ENCODE results near the gene FYB1.

FYB1 gene

DNA sequence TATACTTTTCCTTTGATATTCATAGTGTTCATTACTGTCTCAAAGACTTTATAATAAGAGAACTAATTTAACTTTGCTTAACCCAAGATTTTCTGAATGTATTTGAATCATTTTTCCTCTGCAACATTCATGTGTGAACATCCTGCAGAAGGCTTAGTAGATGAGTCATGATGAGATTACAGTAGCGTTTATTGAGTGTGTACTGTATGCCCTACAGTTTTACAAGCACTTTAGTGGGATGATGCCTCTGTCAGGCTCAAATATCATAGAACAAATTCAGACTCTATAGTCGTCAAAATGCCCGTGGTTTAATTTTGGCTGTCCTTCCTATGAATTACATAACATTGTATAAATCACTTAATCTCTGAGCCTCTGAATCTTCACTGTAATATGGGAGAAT is 41.2 kb downstream of the FYB1 start:
- Mint-ChIP-seq H3K36me3 (ENCODE audit: low read depth) (peaks cover 48% of the 10 kb centered on the region), H3K4me1 (ENCODE audit: low read depth) (peaks cover 92% of the 10 kb centered on the region), H3K27ac (peak overlapping the region; percentile 81), H3K4me3 (peak overlapping the region; percentile 65), H3K9me3 (peaks cover 8% of the 10 kb centered on the region), H3K27me3 (ENCODE audit: low read depth) (no peaks in the 10 kb centered on the region)
- no peak for DNase-seq (ENCODE audit: low spot score)

DNA sequence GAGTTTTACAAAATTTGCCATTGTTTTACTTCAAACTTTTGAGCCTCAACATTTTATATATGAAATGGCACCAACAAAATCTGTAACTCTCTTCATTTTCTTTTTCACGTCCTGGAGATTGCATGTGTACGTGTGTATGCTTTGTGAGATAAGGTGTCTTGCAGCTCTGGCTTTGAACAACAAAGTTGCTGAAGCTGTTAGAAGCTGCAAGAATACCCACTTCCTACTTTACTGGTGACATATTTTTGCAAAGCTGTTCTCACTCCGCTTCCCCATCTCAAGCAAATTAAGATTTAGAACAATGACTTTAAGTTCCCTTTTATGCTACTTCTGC is 41.8 kb downstream of the FYB1 start:
- Mint-ChIP-seq H3K36me3 (ENCODE audit: low read depth) (peaks cover 52% of the 10 kb centered on the region), H3K27me3 (ENCODE audit: low read depth) (no peaks in the 10 kb centered on the region)

DNA sequence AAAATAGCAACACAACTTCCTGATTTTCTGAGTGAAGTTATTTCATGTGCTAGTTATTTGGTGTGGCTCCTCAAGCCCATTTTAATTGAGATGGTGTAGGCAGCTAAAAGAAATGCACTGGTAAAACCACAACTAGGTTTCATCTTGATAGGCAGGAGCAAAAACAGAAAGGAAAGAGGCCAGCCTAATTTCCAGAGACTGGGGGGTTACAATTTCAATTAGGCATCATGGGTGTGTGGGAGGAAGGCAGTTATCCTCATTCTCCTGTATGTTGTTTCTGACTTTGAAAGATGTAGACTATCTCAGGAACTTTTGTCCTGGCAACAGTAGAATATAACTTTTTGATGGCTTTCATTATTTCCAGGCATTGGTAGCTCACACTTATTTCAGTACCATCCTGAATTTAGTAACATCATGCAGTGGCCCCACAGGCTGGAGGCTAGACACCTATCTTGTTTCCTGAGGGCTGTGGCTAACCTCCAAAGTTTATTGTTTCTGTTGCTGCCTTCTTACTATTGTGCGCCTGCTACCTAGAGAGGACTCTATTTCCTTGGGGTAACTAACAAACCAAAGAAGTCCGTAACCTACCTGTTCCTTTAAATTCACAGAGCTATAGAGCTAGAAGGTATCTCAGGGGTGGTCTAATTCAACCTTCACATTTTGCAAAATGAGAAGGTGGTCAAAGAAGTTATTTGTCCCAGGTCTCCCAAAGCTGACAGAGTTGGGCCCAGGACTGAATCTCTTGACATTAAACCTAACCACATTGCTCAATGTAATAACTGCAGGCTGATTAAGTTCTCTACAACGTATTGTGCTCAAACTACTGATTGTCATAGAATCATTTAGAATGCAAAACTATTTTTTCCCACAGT is 42.4 kb downstream of the FYB1 start:
- Mint-ChIP-seq H3K9me3 (peaks cover 15% of the 10 kb centered on the region), H3K4me1 (ENCODE audit: low read depth) (peaks cover 86% of the 10 kb centered on the region), H3K27ac (peak overlapping the region; percentile 81), H3K27me3 (ENCODE audit: low read depth) (no peaks in the 10 kb centered on the region), H3K36me3 (ENCODE audit: low read depth) (peaks cover 52% of the 10 kb centered on the region), H3K4me3 (peak overlapping the region; percentile 65)
- peak; percentile 80 for DNase-seq (ENCODE audit: low spot score)

More for the DNA sequence above, 41.8 kb downstream of the FYB1 start:
- Mint-ChIP-seq H3K4me3 (peak overlapping the region; percentile 65), H3K4me1 (ENCODE audit: low read depth) (peaks cover 90% of the 10 kb centered on the region), H3K27ac (peak overlapping the region; percentile 81), H3K9me3 (peaks cover 14% of the 10 kb centered on the region)
- no peak for DNase-seq (ENCODE audit: low spot score)

DNA sequence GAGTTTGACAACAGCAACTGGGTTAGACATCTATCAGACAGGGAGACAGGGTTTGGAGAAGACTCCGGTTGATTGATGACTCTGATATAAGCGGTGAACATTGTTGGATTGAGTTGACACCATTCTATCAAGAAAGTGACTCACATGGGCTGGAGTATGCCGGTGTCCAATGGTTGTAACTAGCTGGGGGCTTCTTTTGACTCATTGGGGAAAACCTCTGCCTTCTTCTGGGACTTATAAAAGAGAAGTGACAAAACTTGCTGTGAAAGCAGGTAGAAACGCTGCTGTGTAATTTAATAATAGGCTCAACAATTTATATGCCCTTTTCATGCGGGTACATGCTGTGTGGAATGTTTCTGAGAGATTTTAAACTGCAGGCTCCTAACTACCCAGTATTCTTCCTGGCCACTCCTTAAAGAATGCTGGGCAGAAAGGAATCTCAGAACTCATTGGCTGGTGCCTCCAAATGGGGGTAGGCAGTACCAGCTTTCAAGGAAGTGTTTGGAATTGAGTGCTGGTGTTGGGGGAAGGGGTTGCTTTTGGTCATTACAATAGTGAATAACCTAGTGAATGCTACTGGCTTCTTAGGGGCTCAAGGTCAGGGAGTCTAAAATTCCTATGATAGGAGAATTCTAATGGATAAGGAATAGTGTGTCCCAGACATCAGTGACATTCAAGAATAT is 43.9 kb downstream of the FYB1 start:
- Mint-ChIP-seq H3K4me1 (ENCODE audit: low read depth) (peaks cover 86% of the 10 kb centered on the region), H3K27me3 (ENCODE audit: low read depth) (no peaks in the 10 kb centered on the region), H3K9me3 (peaks cover 19% of the 10 kb centered on the region), H3K4me3 (peak overlapping the region; percentile 66), H3K36me3 (ENCODE audit: low read depth) (peaks cover 59% of the 10 kb centered on the region), H3K27ac (peak overlapping the region; percentile 81)
- DNase-seq (ENCODE audit: low spot score) = peak; percentile 59

DNA sequence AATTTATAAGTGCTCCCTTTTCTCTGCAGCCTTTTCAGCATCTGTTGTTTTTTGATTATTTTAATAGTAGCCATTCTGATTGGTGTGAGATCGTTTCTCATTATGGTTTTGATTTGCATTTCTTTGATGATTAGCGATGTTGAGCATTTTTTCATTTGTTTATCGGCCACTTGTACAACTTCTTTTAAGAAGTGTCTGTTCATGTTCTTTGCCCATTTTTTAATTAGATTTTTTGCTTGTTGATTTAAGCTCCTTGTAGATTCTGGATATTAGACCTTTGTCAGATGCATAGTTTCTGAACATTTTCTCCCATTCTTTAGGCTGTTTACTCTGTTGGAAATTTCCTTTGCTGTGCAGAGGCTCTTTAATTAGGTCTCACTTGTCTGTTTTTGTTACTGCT is 46.3 kb downstream of the FYB1 start:
- H3K4me3 Mint-ChIP-seq = no peak overlapping the region
- no peak for DNase-seq (ENCODE audit: low spot score)
- H3K4me1 Mint-ChIP-seq (ENCODE audit: low read depth) = peaks cover 83% of the 10 kb centered on the region
- H3K9me3 Mint-ChIP-seq = peaks cover 19% of the 10 kb centered on the region
- H3K36me3 Mint-ChIP-seq (ENCODE audit: low read depth) = peaks cover 66% of the 10 kb centered on the region
- no peaks in the 10 kb centered on the region for H3K27me3 Mint-ChIP-seq (ENCODE audit: low read depth)
- no peak overlapping the region for H3K27ac Mint-ChIP-seq

DNA sequence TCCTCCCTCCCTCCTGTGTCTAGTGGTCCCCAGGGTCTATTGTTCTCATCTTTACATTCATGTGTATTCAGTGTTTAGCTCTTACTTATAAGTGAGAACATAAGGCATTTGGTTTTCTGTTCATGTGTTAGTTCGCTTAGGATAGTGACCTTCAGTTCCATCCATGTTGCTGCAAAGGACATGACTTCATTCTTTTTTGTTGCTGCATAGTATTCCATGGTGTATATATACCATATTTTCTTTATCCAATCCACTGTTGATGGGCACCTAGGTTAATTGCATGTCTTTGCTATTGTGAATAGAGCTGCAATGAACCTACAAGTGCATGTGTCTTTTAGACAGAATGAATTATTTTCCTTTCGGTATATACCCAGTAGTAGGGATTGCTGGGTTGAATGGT is 46.8 kb downstream of the FYB1 start:
- Mint-ChIP-seq H3K27ac (no peak overlapping the region), H3K27me3 (ENCODE audit: low read depth) (no peaks in the 10 kb centered on the region), H3K9me3 (peaks cover 19% of the 10 kb centered on the region)

DNA sequence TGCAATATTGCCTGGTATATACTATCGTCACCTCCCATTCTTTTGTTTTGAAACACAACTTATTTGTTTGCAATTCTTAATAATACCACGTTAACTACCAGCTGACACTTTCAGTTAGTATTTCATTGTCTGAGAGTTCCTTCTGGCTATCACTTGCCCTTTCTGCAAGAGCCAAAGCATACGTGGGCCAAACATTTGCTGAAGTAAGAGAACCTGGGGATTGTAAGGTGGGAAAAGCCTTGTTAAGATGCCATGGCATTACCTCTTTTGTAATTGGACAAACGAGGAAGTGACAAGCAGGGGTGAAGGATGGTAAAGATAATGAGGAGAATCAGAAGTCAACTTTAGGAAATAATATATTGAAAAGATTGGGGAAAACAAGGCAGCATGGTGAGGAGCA is 47.7 kb downstream of the FYB1 start:
- Mint-ChIP-seq H3K27ac (no peak overlapping the region), H3K9me3 (peaks cover 19% of the 10 kb centered on the region), H3K4me3 (no peak overlapping the region), H3K4me1 (ENCODE audit: low read depth) (peaks cover 83% of the 10 kb centered on the region), H3K36me3 (ENCODE audit: low read depth) (peaks cover 71% of the 10 kb centered on the region), H3K27me3 (ENCODE audit: low read depth) (no peaks in the 10 kb centered on the region)
- DNase-seq (ENCODE audit: low spot score) = no peak

More for the DNA sequence above, 46.8 kb downstream of the FYB1 start:
- Mint-ChIP-seq H3K36me3 (ENCODE audit: low read depth) (peaks cover 68% of the 10 kb centered on the region), H3K4me3 (no peak overlapping the region), H3K4me1 (ENCODE audit: low read depth) (peaks cover 83% of the 10 kb centered on the region)
- no peak for DNase-seq (ENCODE audit: low spot score)

DNA sequence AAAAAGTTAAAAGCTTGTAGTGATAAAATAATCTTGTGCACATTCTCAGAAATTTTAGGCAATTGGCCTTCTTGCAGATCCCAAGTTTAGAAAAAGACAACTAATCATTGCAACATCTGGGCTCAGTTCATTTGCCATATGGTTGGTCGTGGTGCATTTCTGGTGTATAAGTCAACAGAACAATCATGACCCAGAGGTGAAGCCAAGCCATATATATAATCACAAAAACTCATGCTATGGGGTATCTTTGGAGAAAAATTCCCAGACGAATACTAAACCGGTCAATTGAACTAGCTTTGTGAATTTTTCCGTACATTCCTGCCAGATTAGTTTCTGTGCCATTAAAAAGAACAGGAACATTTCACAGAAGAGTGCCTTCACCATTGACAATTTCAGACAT is 50.3 kb downstream of the FYB1 start:
- no peak for DNase-seq (ENCODE audit: low spot score)
- Mint-ChIP-seq H3K27me3 (ENCODE audit: low read depth) (no peaks in the 10 kb centered on the region), H3K27ac (no peak overlapping the region), H3K4me1 (ENCODE audit: low read depth) (peaks cover 79% of the 10 kb centered on the region), H3K9me3 (peaks cover 30% of the 10 kb centered on the region), H3K4me3 (no peak overlapping the region), H3K36me3 (ENCODE audit: low read depth) (peaks cover 74% of the 10 kb centered on the region)

DNA sequence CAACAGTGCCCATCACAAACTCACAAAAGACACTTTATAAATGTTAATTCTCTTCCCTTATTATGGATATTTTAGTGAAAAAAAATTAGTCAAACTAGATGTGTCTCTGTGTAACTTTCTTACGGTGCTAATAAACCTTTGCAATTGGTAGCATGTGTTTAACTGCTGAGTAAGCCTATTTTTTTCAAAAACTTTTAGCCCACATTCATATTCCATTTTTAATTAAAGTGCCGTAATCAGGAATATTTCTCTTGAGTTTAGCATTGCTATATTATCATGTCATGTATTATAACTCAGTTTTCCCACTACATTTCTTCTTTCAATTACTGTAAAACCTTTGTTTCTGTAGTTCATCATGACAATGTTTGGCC is 51.4 kb downstream of the FYB1 start:
- Mint-ChIP-seq H3K27me3 (ENCODE audit: low read depth) (no peaks in the 10 kb centered on the region), H3K4me1 (ENCODE audit: low read depth) (peaks cover 79% of the 10 kb centered on the region), H3K9me3 (peaks cover 20% of the 10 kb centered on the region), H3K36me3 (ENCODE audit: low read depth) (peaks cover 66% of the 10 kb centered on the region), H3K4me3 (peak overlapping the region; percentile 64), H3K27ac (peak overlapping the region; percentile 67)
- DNase-seq (ENCODE audit: low spot score) = no peak

DNA sequence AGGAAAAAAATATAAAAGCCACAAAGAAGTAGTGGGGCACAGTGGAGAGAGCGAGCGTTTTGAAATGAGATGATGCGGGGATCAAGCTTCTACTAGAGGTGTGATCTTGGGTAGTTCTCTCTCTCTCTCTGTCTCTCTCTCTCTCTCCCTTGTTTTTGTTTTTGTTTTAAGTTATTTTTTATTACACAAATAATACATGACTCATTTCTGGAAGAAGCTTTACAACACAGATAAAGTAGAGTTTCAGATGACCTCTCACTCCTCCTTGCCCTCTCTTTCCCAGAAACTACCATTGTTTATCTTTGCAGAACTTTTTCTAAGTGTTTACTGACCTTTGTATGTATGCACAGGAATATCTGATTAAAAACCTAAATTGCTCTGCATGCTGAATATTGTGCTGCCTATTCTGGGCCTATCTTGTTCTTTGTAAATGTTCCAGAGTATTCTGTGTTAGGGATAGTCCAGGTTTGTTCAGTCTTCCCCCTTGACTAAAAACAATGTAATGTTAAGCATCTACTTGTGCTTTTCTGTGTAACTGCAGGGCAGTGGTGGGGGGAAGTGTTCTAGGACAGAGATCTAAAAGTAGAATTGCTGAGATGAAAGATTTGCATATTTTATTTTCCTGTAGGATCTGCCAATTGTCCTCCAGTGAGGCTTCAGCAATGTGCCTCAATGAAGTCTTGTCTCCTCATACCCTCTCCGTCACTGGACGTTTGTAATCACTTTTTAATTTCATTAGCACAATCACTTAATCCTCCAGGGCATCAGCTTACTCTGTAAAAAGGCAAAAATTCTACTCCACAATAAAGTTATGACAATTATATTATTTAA is 52.0 kb downstream of the FYB1 start:
- peaks cover 60% of the 10 kb centered on the region for H3K36me3 Mint-ChIP-seq (ENCODE audit: low read depth)
- H3K4me1 Mint-ChIP-seq (ENCODE audit: low read depth) = peaks cover 77% of the 10 kb centered on the region
- peak overlapping the region; percentile 64 for H3K4me3 Mint-ChIP-seq

DNA sequence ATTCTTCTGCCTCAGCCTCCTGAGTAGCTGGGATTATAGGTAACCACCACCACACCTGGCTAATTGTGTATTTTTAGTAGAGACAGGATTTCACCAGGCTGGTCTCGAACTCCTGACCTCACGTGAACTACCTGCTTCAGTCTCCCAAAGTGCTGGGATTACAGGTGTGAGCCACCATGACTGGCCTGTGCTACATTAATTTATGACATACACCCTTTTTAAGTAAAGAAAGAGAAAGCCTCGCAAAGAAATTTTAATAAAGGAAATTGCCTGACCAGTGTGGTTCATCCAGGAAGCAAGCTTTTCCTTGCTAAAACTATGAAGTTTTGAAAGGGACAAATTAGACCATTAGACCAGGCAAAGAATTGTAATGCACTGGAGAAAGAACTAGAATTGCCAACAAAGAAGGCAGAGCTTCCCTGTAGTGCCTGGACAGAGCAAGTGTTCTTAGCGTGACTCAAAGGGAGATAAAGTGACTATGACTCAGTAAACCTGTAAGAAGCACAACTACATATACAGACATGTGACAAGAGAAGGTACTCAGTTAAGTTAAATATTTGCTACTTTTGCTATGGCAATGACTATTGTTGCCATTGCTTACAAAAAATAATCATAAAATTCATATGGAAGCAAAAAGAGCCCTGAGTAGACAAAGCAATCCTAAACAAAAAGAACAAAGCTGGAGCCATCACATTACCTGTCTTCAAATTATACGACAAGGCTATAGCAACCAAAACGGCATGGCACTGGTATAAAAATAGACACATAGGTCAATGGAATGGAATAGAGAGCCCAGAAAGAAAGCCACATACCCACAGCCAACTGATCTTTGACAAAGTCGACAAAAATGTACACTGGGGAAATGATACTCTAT is 54.6 kb downstream of the FYB1 start:
- Mint-ChIP-seq H3K9me3 (peaks cover 11% of the 10 kb centered on the region), H3K36me3 (ENCODE audit: low read depth) (peaks cover 55% of the 10 kb centered on the region), H3K4me3 (peak overlapping the region; percentile 67), H3K4me1 (ENCODE audit: low read depth) (peaks cover 72% of the 10 kb centered on the region), H3K27ac (peak overlapping the region; percentile 90), H3K27me3 (ENCODE audit: low read depth) (no peaks in the 10 kb centered on the region)
- no peak for DNase-seq (ENCODE audit: low spot score)

More for the DNA sequence above, 52.0 kb downstream of the FYB1 start:
- H3K27me3 Mint-ChIP-seq (ENCODE audit: low read depth) = no peaks in the 10 kb centered on the region
- H3K27ac Mint-ChIP-seq = peak overlapping the region; percentile 67
- no peak for DNase-seq (ENCODE audit: low spot score)
- peaks cover 15% of the 10 kb centered on the region for H3K9me3 Mint-ChIP-seq

DNA sequence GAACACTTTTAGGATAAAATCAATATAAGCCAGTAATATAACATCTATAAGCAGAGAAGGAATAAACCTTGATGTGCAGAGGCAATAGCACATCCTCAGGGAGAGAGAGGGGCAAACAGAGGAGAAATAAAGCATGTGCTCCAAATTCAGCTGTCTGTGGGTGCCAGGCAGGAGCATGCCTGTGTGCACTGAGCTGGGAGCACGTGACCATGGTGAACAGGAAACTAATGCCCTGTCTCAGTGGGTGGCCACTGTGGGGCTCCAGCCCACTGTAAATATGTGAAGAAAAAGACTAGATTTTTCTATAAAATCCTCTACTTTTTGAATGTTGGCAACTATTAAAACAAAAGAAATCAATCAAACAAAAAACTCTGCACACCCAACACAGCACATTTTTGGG is 55.3 kb downstream of the FYB1 start:
- no peak for DNase-seq (ENCODE audit: low spot score)
- peaks cover 52% of the 10 kb centered on the region for H3K36me3 Mint-ChIP-seq (ENCODE audit: low read depth)
- H3K4me1 Mint-ChIP-seq (ENCODE audit: low read depth) = peaks cover 69% of the 10 kb centered on the region
- peak overlapping the region; percentile 67 for H3K4me3 Mint-ChIP-seq
- peak overlapping the region; percentile 90 for H3K27ac Mint-ChIP-seq
- no peaks in the 10 kb centered on the region for H3K27me3 Mint-ChIP-seq (ENCODE audit: low read depth)
- peaks cover 11% of the 10 kb centered on the region for H3K9me3 Mint-ChIP-seq

DNA sequence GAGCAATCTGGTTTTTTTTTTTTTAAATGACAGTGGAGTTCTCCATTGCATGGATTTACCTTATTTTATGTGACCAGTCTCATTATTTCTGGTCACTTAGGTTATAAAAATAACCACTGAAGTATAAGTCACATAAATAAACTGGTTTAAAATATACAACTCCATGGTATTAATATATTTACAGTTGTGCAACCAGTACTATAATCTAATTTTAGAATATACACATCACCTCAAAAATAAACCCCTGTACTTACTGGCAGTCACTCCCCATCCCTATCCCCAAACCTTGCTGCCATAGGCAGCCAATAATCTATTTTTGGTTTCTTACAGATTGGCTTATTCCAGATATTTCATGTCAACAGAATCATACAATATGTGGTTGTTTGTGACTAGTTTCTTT is 57.8 kb downstream of the FYB1 start:
- H3K4me1 Mint-ChIP-seq (ENCODE audit: low read depth) = peaks cover 62% of the 10 kb centered on the region
- H3K4me3 Mint-ChIP-seq = no peak overlapping the region
- peaks cover 11% of the 10 kb centered on the region for H3K9me3 Mint-ChIP-seq
- peaks cover 60% of the 10 kb centered on the region for H3K36me3 Mint-ChIP-seq (ENCODE audit: low read depth)
- no peak for DNase-seq (ENCODE audit: low spot score)
- H3K27me3 Mint-ChIP-seq (ENCODE audit: low read depth) = no peaks in the 10 kb centered on the region
- H3K27ac Mint-ChIP-seq = no peak overlapping the region
